H9 (cell line): ENCODE results near the gene SLC12A3. TPM values are rescaled to one million over a fixed set of nuclear protein-coding genes. Genes with fewer than 3 reads are reported as not detected.

Source experiments
- DNase-seq: peaks from one replicate; pipeline ENCODE4 v3.0.0-alpha.2; 2017
- H2AFZ ChIP-seq: one replicate; pipeline ENCODE4 v1.6.1; 2013; ENCODE audit warnings: mild to moderate bottlenecking, low read length, control low read depth, moderate library complexity
- H2AK5ac ChIP-seq: 2 replicates; pipeline ENCODE4 v1.6.1; 2013; ENCODE audit warnings: low read length, control low read depth, mixed read lengths; ENCODE audit not compliant: insufficient read length
- H2BK120ac ChIP-seq: one replicate; pipeline ENCODE4 v1.6.1; 2013; ENCODE audit warnings: low read depth, mild to moderate bottlenecking, low read length, control low read depth, inconsistent platforms; ENCODE audit not compliant: poor library complexity, severe bottlenecking
- H2BK12ac ChIP-seq: 2 replicates; pipeline ENCODE4 v1.6.1; 2013; ENCODE audit warnings: low read length, control low read depth, mixed read lengths, low read depth; ENCODE audit not compliant: insufficient read length
- H2BK15ac ChIP-seq: 2 replicates; pipeline ENCODE4 v1.6.1; 2013; ENCODE audit warnings: low read depth, low read length, control low read depth
- H2BK20ac ChIP-seq: one replicate; pipeline ENCODE4 v1.6.1; 2013; ENCODE audit warnings: low read depth, mild to moderate bottlenecking, low read length, control low read depth, inconsistent platforms; ENCODE audit not compliant: poor library complexity, severe bottlenecking
- H2BK5ac ChIP-seq: 2 replicates; pipeline ENCODE4 v1.6.1; 2013; ENCODE audit warnings: low read length, control low read depth, mixed read lengths; ENCODE audit not compliant: insufficient read length
- H3K14ac ChIP-seq: 2 replicates; pipeline ENCODE4 v1.6.1; 2013; ENCODE audit warnings: low read length, control low read depth; ENCODE audit not compliant: insufficient read depth
- H3K18ac ChIP-seq: 2 replicates; pipeline ENCODE4 v1.6.1; 2013; ENCODE audit warnings: low read depth, mild to moderate bottlenecking, mixed read lengths, low read length, control low read depth; ENCODE audit not compliant: insufficient read length
- H3K23ac ChIP-seq: 2 replicates; pipeline ENCODE4 v1.6.1; 2013; ENCODE audit warnings: low read length, control low read depth, mixed read lengths, low read depth; ENCODE audit not compliant: insufficient read length
- H3K23me2 ChIP-seq: 2 replicates; pipeline ENCODE4 v1.6.1; 2013; ENCODE audit warnings: low read depth, mild to moderate bottlenecking, mixed read lengths, low read length, control low read depth; ENCODE audit not compliant: insufficient read length, poor library complexity, severe bottlenecking
- H3K27ac ChIP-seq: 2 replicates; pipeline ENCODE4 v1.5.1; 2013; ENCODE audit warnings: low read length, control low read depth, mixed read lengths, low read depth; ENCODE audit not compliant: insufficient read length
- H3K27me3 ChIP-seq: 2 replicates; pipeline ENCODE4 v1.6.1; 2013; ENCODE audit warnings: low read length, control low read depth, inconsistent platforms; ENCODE audit not compliant: insufficient read depth
- H3K4ac ChIP-seq: 2 replicates; pipeline ENCODE4 v1.6.1; 2013; ENCODE audit warnings: low read depth, mild to moderate bottlenecking, control low read depth, inconsistent platforms, low read length, moderate library complexity
- H3K4me1 ChIP-seq: 2 replicates; pipeline ENCODE4 v1.6.1; 2013; ENCODE audit warnings: low read length, control low read depth, inconsistent platforms; ENCODE audit not compliant: insufficient read depth
- H3K4me2 ChIP-seq: 2 replicates; pipeline ENCODE4 v1.6.1; 2013; ENCODE audit warnings: low read length, control low read depth, mixed read lengths; ENCODE audit not compliant: insufficient read length, insufficient read depth
- H3K56ac ChIP-seq: 2 replicates; pipeline ENCODE4 v1.6.1; 2013; ENCODE audit warnings: low read depth, mild to moderate bottlenecking, mixed read lengths, low read length, control low read depth; ENCODE audit not compliant: insufficient read length
- H3K79me1 ChIP-seq: 2 replicates; pipeline ENCODE4 v1.6.1; 2013; ENCODE audit warnings: low read depth, mild to moderate bottlenecking, moderate library complexity, low read length, control low read depth, inconsistent platforms; ENCODE audit not compliant: insufficient read depth, poor library complexity, severe bottlenecking
- H3K79me2 ChIP-seq: 2 replicates; pipeline ENCODE4 v1.6.1; 2013; ENCODE audit warnings: low read length, control low read depth, inconsistent platforms; ENCODE audit not compliant: insufficient read depth
- H3K9ac ChIP-seq: 2 replicates; pipeline ENCODE4 v1.6.1; 2013; ENCODE audit warnings: low read length, control low read depth, mixed read lengths; ENCODE audit not compliant: insufficient read length; ENCODE audit errors: extremely low read depth
- H3K9me3 ChIP-seq: one replicate; pipeline ENCODE4 v1.6.1; 2013; ENCODE audit warnings: low read depth, low read length, inconsistent platforms; ENCODE audit not compliant: control insufficient read depth
- H3T11ph ChIP-seq: one replicate; pipeline ENCODE4 v1.6.1; 2013; ENCODE audit warnings: mild to moderate bottlenecking, low read length, control low read depth, inconsistent platforms
- H4K20me1 ChIP-seq: one replicate; pipeline ENCODE4 v1.6.1; 2013; ENCODE audit not compliant: control insufficient read depth, insufficient read length, insufficient read depth
- H4K5ac ChIP-seq: 2 replicates; pipeline ENCODE4 v1.6.1; 2013; ENCODE audit warnings: low read depth, mild to moderate bottlenecking, mixed read lengths, low read length, control low read depth; ENCODE audit not compliant: insufficient read length
- H4K8ac ChIP-seq: replicated peaks from 2 replicates; pipeline ENCODE4 v1.6.1; 2013; ENCODE audit warnings: low read length, control low read depth, mixed read lengths, low read depth; ENCODE audit not compliant: insufficient read length
- H4K91ac ChIP-seq: 2 replicates; pipeline ENCODE4 v1.6.1; 2013; ENCODE audit warnings: low read depth, mild to moderate bottlenecking, moderate library complexity, mixed read lengths, low read length, control low read depth; ENCODE audit not compliant: insufficient read length
- H3K27ac Mint-ChIP-seq, 3 experiments: 2 replicates in 2 of 3; 3 replicates in 1 of 3; pipeline ENCODE4 v1.8.0; 2020 to 2021; ENCODE audit warnings: mixed read lengths in 3 of 3, mild to moderate bottlenecking in 1 of 3, moderate library complexity in 1 of 3
- H3K27me3 Mint-ChIP-seq: 2 replicates; pipeline ENCODE4 v1.8.0; 2021; ENCODE audit warnings: low read depth, mild to moderate bottlenecking, moderate library complexity, mixed read lengths
- H3K36me3 Mint-ChIP-seq, 3 experiments: 2 replicates in 2 of 3; 3 replicates in 1 of 3; pipeline ENCODE4 v1.8.0; 2020 to 2021; ENCODE audit warnings: low read depth in 3 of 3, mixed read lengths in 3 of 3; ENCODE audit not compliant: insufficient read depth in 1 of 3
- H3K4me1 Mint-ChIP-seq, 2 experiments: 2 replicates each; pipeline ENCODE4 v1.8.0; 2020; ENCODE audit warnings: mixed read lengths in 2 of 2
- H3K4me3 Mint-ChIP-seq, 2 experiments: 2 replicates in 1 of 2; 3 replicates in 1 of 2; pipeline ENCODE4 v1.8.0; 2020 to 2021; ENCODE audit warnings: mild to moderate bottlenecking in 2 of 2, mixed read lengths in 2 of 2, moderate library complexity in 1 of 2
- H3K9me3 Mint-ChIP-seq, 2 experiments: 2 replicates in 1 of 2; 3 replicates in 1 of 2; pipeline ENCODE4 v1.8.0; 2020; ENCODE audit warnings: mild to moderate bottlenecking in 2 of 2, mixed read lengths in 2 of 2, moderate library complexity in 1 of 2
- CTCF ChIP-seq: fragments of 200-600 bp; sonication (generic); conservative IDR thresholded peaks from 3 replicates; pipeline ENCODE4 v1.8.0; 2021; ENCODE audit warnings: antibody characterized with exemption, mild to moderate bottlenecking
- WGBS: extraction: QIAGEN DNeasy Blood & Tissue Kit; methylation state at CpG from one replicate; pipeline ENCODE4 v1.1.7; 2013; ENCODE audit warnings: missing lambda C conversion rate, low lambda C conversion rate, mixed read lengths; ENCODE audit not compliant: insufficient read length; ENCODE audit errors: extremely low coverage; 5-methylcytosine and 5-hydroxymethylcytosine counted together
- total RNA-seq: library from RNA; stranded (reverse); gene quantifications from 2 replicates; pipeline ENCODE4 v1.2.1, GENCODE V29; 2021

Gene SLC12A3
- total RNA-seq, 1 experiment from 2014 or later: not detected

GRCh38 chr16:56921571-56921970, 56.6 kb downstream of the SLC12A3 start:
- Histone ChIP-seq H2BK12ac (no peak overlapping the region), H3K14ac (no peak overlapping the region), H3K18ac (no peak overlapping the region), H3K9me3 (no peaks in the 10 kb centered on the region), H3K23me2 (no peaks in the 10 kb centered on the region), H2BK5ac (no peak overlapping the region), H4K20me1 (no peaks in the 10 kb centered on the region), H3K56ac (no peak overlapping the region), H3T11ph (no peak overlapping the region), H2BK20ac (no peak overlapping the region), H2BK15ac (no peak overlapping the region), H4K8ac (no peak overlapping the region), H4K5ac (no peak overlapping the region), H3K27me3 (no peaks in the 10 kb centered on the region), H2AFZ (no peak overlapping the region), H2AK5ac (no peak overlapping the region), H4K91ac (no peak overlapping the region), H3K9ac (no peak overlapping the region), H3K4me1 (no peaks in the 10 kb centered on the region), H3K27ac (no peak overlapping the region), H3K79me1 (no peaks in the 10 kb centered on the region), H3K4me2 (no peak overlapping the region), H3K4ac (no peak overlapping the region), H3K79me2 (no peaks in the 10 kb centered on the region), H2BK120ac (no peak overlapping the region), H3K23ac (no peak overlapping the region)
- H3K4me1 Mint-ChIP-seq: peaks cover 3 to 6% of the 10 kb centered on the region in 2 experiments; a peak in 1 of 4 replicates
- no peaks in the 10 kb centered on the region for H3K36me3 Mint-ChIP-seq
- WGBS: no CpG with 5 or more reads among the region's 4 CpGs
- no peak for TF ChIP-seq CTCF
- peaks cover 0 to 2% of the 10 kb centered on the region in 2 experiments; a peak in 1 of 5 replicates for H3K9me3 Mint-ChIP-seq
- no peak for DNase-seq
- peaks cover 14% of the 10 kb centered on the region for H3K27me3 Mint-ChIP-seq
- H3K4me3 Mint-ChIP-seq: no peak overlapping the region
- H3K27ac Mint-ChIP-seq: no peak overlapping the region
